HG03457 (cell line): ENCODE measurements around the gene AGT.
"Not testable (repeated sequence)": the region's sequence is repeated elsewhere in the genome, so short reads cannot be mapped to it uniquely, and the experiment has no call there.

Experiments
- ATAC-seq: cut with Tn5 transposase; IDR thresholded peaks from one replicate; pipeline ENCODE4 v1.9.1; 2021; ENCODE audit warnings: moderate number of reproducible peaks; ENCODE audit not compliant: unreplicated experiment

Gene AGT

GRCh38 chr1:230707732-230708630 lies 5.9 kb downstream of the AGT start:
- ATAC-seq = no peak

GRCh38 chr1:230706887-230707731 lies 6.8 kb downstream of the AGT start:
- ATAC-seq = no peak

GRCh38 chr1:230706020-230706699 lies 7.8 kb downstream of the AGT start:
- ATAC-seq = no peak

- ATAC-seq = no peak
These were observed 8.5 kb downstream of the AGT start for GRCh38 chr1:230705289-230706019.

GRCh38 chr1:230704830-230705229 lies 9.1 kb downstream of the AGT start:
- no peak for ATAC-seq

- ATAC-seq = no peak
These were observed 10.1 kb downstream of the AGT start for GRCh38 chr1:230703679-230704385.

GRCh38 chr1:230702934-230703678 lies 10.8 kb downstream of the AGT start:
- no peak for ATAC-seq

- ATAC-seq = no peak
These were observed 11.8 kb downstream of the AGT start for GRCh38 chr1:230701895-230702768.

- no peak for ATAC-seq
These were observed 12.5 kb downstream of the AGT start for GRCh38 chr1:230701434-230701833.

- ATAC-seq = no peak
These were observed 13.8 kb downstream of the AGT start for GRCh38 chr1:230700132-230700531.

- no peak for ATAC-seq
These were observed 14.2 kb downstream of the AGT start for GRCh38 chr1:230699716-230700115.

GRCh38 chr1:230698964-230699363 lies 15.0 kb downstream of the AGT start:
- ATAC-seq = not testable (repeated sequence)

- ATAC-seq = no peak
These were observed 15.8 kb downstream of the AGT start for GRCh38 chr1:230698130-230698529.

- no peak for ATAC-seq
These were observed 17.0 kb downstream of the AGT start for GRCh38 chr1:230696722-230697437.

GRCh38 chr1:230696218-230696617 lies 17.7 kb downstream of the AGT start:
- no peak for ATAC-seq

GRCh38 chr1:230694991-230695390 lies 18.9 kb downstream of the AGT start:
- no peak for ATAC-seq

- ATAC-seq = no peak
These were observed 19.5 kb downstream of the AGT start for GRCh38 chr1:230694464-230694863.

- ATAC-seq = no peak
These were observed 20.1 kb downstream of the AGT start for GRCh38 chr1:230693777-230694176.
